ENCODE results near the gene HELZ.

The HELZ gene

DNA sequence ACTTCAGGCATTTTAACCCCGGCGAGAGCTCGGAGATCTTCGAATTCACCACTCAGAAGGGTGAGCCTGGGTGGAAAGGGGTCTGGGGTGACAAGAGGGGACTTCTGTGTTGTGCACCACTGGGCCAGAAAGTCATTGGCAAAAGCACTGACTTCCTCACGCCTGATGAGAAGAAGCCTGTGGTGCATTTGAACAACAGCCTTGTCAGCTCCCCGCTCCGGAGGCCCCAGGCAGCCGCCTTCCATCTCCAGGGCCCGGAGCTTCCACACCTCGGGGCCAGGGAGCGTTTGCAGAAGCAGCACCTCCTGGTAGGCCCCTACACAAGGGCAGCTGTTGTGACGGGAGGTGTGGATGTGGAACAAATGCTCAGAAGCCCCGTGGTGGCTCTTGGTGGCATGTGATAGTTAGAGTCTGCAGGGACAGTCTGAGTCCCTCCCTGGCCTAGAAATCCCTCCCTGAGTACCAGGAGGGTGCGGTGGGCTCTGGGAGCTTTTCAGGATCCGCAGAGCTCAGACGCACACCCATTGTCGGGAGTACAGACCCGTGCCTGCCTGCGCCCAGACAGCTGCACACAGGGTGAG, 190.9 kb downstream of the HELZ start:
- no peak overlapping the region for H3K4me2 ChIP-seq (ENCODE audit: low read length)
- H2BK120ac ChIP-seq (ENCODE audit: insufficient read depth, low read length, poor library complexity), result no peak overlapping the region
- no peak overlapping the region for H4K8ac ChIP-seq (ENCODE audit: low read depth, low read length)
- H3K9ac ChIP-seq (ENCODE audit: low read length), result no peak overlapping the region
- no peaks in the 10 kb centered on the region for H3K79me2 ChIP-seq (ENCODE audit: control insufficient read depth, insufficient read depth, low read length, poor library complexity)
- H4K91ac ChIP-seq (ENCODE audit: low read depth, low read length), result no peak overlapping the region
- H3K4me3 ChIP-seq (ENCODE audit: low read depth, low read length), result no peak overlapping the region
- H3K36me3 ChIP-seq (ENCODE audit: control insufficient read depth in 1 of 2, insufficient read depth in 2 of 2, low read length in 2 of 2), result no peaks in the 10 kb centered on the region
- no peak overlapping the region for H2AK5ac ChIP-seq (ENCODE audit: low read length)
- H3K27ac ChIP-seq (ENCODE audit: low read depth, low read length), result no peak overlapping the region
- H3K9me3 ChIP-seq (ENCODE audit: insufficient read depth, low read depth, low read length), result peaks cover 6% of the 10 kb centered on the region
- no peak overlapping the region for H3K23ac ChIP-seq (ENCODE audit: low read length)
- no peak overlapping the region for H3K18ac ChIP-seq (ENCODE audit: low read length)
- H3K4ac ChIP-seq (ENCODE audit: low read depth, low read length), result no peak overlapping the region
- H2BK12ac ChIP-seq (ENCODE audit: low read length), result no peak overlapping the region
- WGBS (ENCODE audit: extremely low coverage, insufficient coverage, insufficient read length), result no CpG with 5 or more reads among the region's 19 CpGs
- no peaks in the 10 kb centered on the region for H3K27me3 ChIP-seq (ENCODE audit: insufficient read depth, low read length)
- no peaks in the 10 kb centered on the region for H3K79me1 ChIP-seq (ENCODE audit: low read length)
- DNase-seq, result no peak
- no peak overlapping the region for H2BK5ac ChIP-seq (ENCODE audit: low read depth, low read length, poor library complexity)
- no peaks in the 10 kb centered on the region for H3K4me1 ChIP-seq (ENCODE audit: control insufficient read depth in 1 of 2, insufficient read depth in 2 of 2, low read length in 2 of 2)
- H3K14ac ChIP-seq (ENCODE audit: low read length), result no peak overlapping the region
- H2AFZ ChIP-seq (ENCODE audit: insufficient read depth, low read length, poor library complexity), result no peak overlapping the region
- H4K12ac ChIP-seq (ENCODE audit: low read depth, low read length), result no peak overlapping the region

DNA sequence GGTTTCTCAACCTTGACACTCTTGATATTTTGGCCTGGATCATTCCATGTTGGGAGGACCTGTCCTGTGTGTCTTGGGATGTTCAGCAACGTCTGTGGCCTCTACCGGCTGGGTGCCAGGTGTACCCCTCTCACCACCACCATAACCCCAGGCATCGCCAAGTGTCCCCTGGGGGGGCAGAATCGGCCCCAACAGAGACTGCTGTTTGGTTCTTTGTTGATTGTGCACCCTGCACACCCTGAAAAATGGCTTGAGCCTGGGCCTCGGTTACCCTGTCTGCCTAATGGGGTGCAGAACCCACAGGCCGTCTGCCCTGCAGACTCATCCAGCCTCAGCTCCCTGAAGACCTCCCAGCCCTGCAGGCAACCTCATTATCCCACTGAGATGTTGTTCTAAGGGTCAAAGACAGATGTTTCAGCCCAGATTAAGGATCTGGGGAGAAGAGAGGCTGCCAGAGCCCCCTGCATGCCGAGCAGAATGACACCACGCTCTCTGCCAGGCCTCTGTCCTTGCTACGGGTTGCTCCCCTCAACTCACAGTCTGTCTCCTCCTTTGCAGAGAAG, 191.5 kb downstream of the HELZ start:
- Histone ChIP-seq H3K79me1 (ENCODE audit: low read length) (no peaks in the 10 kb centered on the region), H4K91ac (ENCODE audit: low read depth, low read length) (no peak overlapping the region), H4K8ac (ENCODE audit: low read depth, low read length) (no peak overlapping the region), H2BK12ac (ENCODE audit: low read length) (no peak overlapping the region), H3K79me2 (ENCODE audit: control insufficient read depth, insufficient read depth, low read length, poor library complexity) (no peaks in the 10 kb centered on the region), H3K4me3 (ENCODE audit: low read depth, low read length) (no peak overlapping the region), H3K36me3 (ENCODE audit: control insufficient read depth in 1 of 2, insufficient read depth in 2 of 2, low read length in 2 of 2) (no peaks in the 10 kb centered on the region), H3K14ac (ENCODE audit: low read length) (no peak overlapping the region), H3K27me3 (ENCODE audit: insufficient read depth, low read length) (no peaks in the 10 kb centered on the region), H4K12ac (ENCODE audit: low read depth, low read length) (no peak overlapping the region), H3K4me2 (ENCODE audit: low read length) (no peak overlapping the region), H2BK5ac (ENCODE audit: low read depth, low read length, poor library complexity) (no peak overlapping the region), H2AFZ (ENCODE audit: insufficient read depth, low read length, poor library complexity) (no peak overlapping the region), H2AK5ac (ENCODE audit: low read length) (no peak overlapping the region), H3K23ac (ENCODE audit: low read length) (no peak overlapping the region), H3K9ac (ENCODE audit: low read length) (no peak overlapping the region), H3K4me1 (ENCODE audit: control insufficient read depth in 1 of 2, insufficient read depth in 2 of 2, low read length in 2 of 2) (no peaks in the 10 kb centered on the region), H2BK120ac (ENCODE audit: insufficient read depth, low read length, poor library complexity) (no peak overlapping the region), H3K27ac (ENCODE audit: low read depth, low read length) (no peak overlapping the region), H3K4ac (ENCODE audit: low read depth, low read length) (no peak overlapping the region), H3K18ac (ENCODE audit: low read length) (no peak overlapping the region), H3K9me3 (ENCODE audit: insufficient read depth, low read depth, low read length) (peaks cover 6% of the 10 kb centered on the region)
- WGBS (ENCODE audit: extremely low coverage, insufficient coverage, insufficient read length), result no CpG with 5 or more reads among the region's 9 CpGs
- no peak for DNase-seq

DNA sequence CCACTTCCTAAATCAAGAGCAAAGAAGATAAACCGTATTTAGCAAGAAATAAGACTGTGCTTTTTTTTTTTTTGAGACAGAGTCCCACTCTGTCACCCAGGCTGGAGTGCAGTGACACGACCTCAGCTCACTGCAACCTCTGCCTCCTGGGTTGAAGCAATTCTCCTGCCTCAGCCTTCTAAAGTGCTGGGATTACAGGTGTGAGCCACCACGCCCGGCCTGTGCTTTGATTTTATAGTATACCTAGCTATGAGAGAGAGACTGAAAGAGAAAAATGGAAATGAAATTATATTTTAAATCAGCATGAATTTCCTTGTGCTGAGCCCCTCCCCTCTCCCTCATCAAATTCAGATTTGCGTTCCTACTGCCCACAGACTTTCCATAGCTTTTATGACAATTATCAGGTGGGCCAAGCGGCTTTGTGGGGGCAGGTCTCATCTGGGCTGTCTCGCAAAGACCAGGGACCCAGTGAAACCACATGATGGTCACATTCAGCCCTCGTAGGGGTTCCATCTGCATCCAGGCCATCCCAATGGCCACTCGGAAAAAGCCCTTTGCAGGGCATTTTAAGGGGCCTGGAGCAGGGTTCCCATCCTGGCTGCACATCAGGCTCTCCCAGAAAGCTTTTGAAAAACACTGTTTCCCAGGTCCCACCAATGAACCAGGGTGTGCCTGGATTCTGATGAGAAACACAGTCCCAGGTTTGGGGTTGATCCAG, 192.1 kb downstream of the HELZ start:
- H3K9me3 ChIP-seq (ENCODE audit: insufficient read depth, low read depth, low read length), result peaks cover 6% of the 10 kb centered on the region
- H3K23ac ChIP-seq (ENCODE audit: low read length), result no peak overlapping the region
- H2AFZ ChIP-seq (ENCODE audit: insufficient read depth, low read length, poor library complexity), result no peak overlapping the region
- H3K79me2 ChIP-seq (ENCODE audit: control insufficient read depth, insufficient read depth, low read length, poor library complexity), result no peaks in the 10 kb centered on the region
- H3K36me3 ChIP-seq (ENCODE audit: control insufficient read depth in 1 of 2, insufficient read depth in 2 of 2, low read length in 2 of 2), result no peaks in the 10 kb centered on the region
- H3K14ac ChIP-seq (ENCODE audit: low read length), result no peak overlapping the region
- no peak overlapping the region for H3K27ac ChIP-seq (ENCODE audit: low read depth, low read length)
- H3K79me1 ChIP-seq (ENCODE audit: low read length), result no peaks in the 10 kb centered on the region
- no peak overlapping the region for H2BK12ac ChIP-seq (ENCODE audit: low read length)
- no peak overlapping the region for H3K18ac ChIP-seq (ENCODE audit: low read length)
- no peak overlapping the region for H4K8ac ChIP-seq (ENCODE audit: low read depth, low read length)
- no peak overlapping the region for H4K91ac ChIP-seq (ENCODE audit: low read depth, low read length)
- no peak overlapping the region for H3K4me3 ChIP-seq (ENCODE audit: low read depth, low read length)
- no peaks in the 10 kb centered on the region for H3K27me3 ChIP-seq (ENCODE audit: insufficient read depth, low read length)
- H3K4me1 ChIP-seq (ENCODE audit: control insufficient read depth in 1 of 2, insufficient read depth in 2 of 2, low read length in 2 of 2), result no peaks in the 10 kb centered on the region
- DNase-seq, result no peak
- H4K12ac ChIP-seq (ENCODE audit: low read depth, low read length), result no peak overlapping the region
- no peak overlapping the region for H3K4me2 ChIP-seq (ENCODE audit: low read length)
- H3K4ac ChIP-seq (ENCODE audit: low read depth, low read length), result no peak overlapping the region
- no peak overlapping the region for H2BK120ac ChIP-seq (ENCODE audit: insufficient read depth, low read length, poor library complexity)
- H3K9ac ChIP-seq (ENCODE audit: low read length), result no peak overlapping the region
- H2BK5ac ChIP-seq (ENCODE audit: low read depth, low read length, poor library complexity), result no peak overlapping the region
- H2AK5ac ChIP-seq (ENCODE audit: low read length), result no peak overlapping the region
- no CpG with 5 or more reads among the region's 9 CpGs for WGBS (ENCODE audit: extremely low coverage, insufficient coverage, insufficient read length)

DNA sequence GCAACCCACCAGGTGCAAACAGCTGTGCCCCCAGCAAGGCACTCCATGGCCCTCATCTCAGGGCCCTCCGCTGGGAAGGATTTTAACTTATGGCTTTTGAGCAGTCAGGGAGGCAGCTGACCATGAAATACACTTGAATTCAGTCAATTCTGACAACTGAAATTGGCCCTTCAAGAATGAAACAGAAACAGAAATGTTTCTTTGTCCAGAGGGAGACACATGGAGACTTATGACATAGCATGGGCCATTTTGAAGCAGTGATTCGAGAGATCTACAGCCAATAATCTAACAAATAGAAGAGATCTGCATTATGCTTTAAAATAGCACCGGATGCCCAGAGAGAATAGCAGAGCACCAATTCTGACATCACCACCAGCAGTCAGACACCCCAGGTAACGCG, 193.2 kb downstream of the HELZ start:
- H3K27ac ChIP-seq (ENCODE audit: low read depth, low read length), result no peak overlapping the region
- no peak overlapping the region for H2BK120ac ChIP-seq (ENCODE audit: insufficient read depth, low read length, poor library complexity)
- DNase-seq, result no peak
- no peaks in the 10 kb centered on the region for H3K4me1 ChIP-seq (ENCODE audit: control insufficient read depth in 1 of 2, insufficient read depth in 2 of 2, low read length in 2 of 2)
- no peak overlapping the region for H4K91ac ChIP-seq (ENCODE audit: low read depth, low read length)
- no peak overlapping the region for H3K23ac ChIP-seq (ENCODE audit: low read length)
- H3K4me2 ChIP-seq (ENCODE audit: low read length), result no peak overlapping the region
- peaks cover 6% of the 10 kb centered on the region for H3K9me3 ChIP-seq (ENCODE audit: insufficient read depth, low read depth, low read length)
- no peaks in the 10 kb centered on the region for H3K79me2 ChIP-seq (ENCODE audit: control insufficient read depth, insufficient read depth, low read length, poor library complexity)
- no peak overlapping the region for H4K8ac ChIP-seq (ENCODE audit: low read depth, low read length)
- no peak overlapping the region for H4K12ac ChIP-seq (ENCODE audit: low read depth, low read length)
- H3K9ac ChIP-seq (ENCODE audit: low read length), result no peak overlapping the region
- no peak overlapping the region for H2AK5ac ChIP-seq (ENCODE audit: low read length)
- no peaks in the 10 kb centered on the region for H3K27me3 ChIP-seq (ENCODE audit: insufficient read depth, low read length)
- H2BK5ac ChIP-seq (ENCODE audit: low read depth, low read length, poor library complexity), result no peak overlapping the region
- no peak overlapping the region for H2BK12ac ChIP-seq (ENCODE audit: low read length)
- no peak overlapping the region for H3K4me3 ChIP-seq (ENCODE audit: low read depth, low read length)
- H3K14ac ChIP-seq (ENCODE audit: low read length), result no peak overlapping the region
- no peak overlapping the region for H3K18ac ChIP-seq (ENCODE audit: low read length)
- H3K79me1 ChIP-seq (ENCODE audit: low read length), result no peaks in the 10 kb centered on the region
- no CpG with 5 or more reads among the region's 5 CpGs for WGBS (ENCODE audit: extremely low coverage, insufficient coverage, insufficient read length)
- H2AFZ ChIP-seq (ENCODE audit: insufficient read depth, low read length, poor library complexity), result no peak overlapping the region
- no peak overlapping the region for H3K4ac ChIP-seq (ENCODE audit: low read depth, low read length)
- no peaks in the 10 kb centered on the region for H3K36me3 ChIP-seq (ENCODE audit: control insufficient read depth in 1 of 2, insufficient read depth in 2 of 2, low read length in 2 of 2)
